Hepatic stellate cell (primary cell): ENCODE data around the gene STRADB.
"Not testable (repeated sequence)": the region's sequence is repeated elsewhere in the genome, so short reads cannot be mapped to it uniquely, and the experiment has no call there.

Experiments used
- DNase-seq: peaks from one replicate; pipeline ENCODE4 v3.0.0; 2011; ENCODE audit warnings: low spot score

The STRADB gene

GRCh38 chr2:201430839-201431238, 20.7 kb upstream of the STRADB start:
- DNase-seq, result no peak

DNA sequence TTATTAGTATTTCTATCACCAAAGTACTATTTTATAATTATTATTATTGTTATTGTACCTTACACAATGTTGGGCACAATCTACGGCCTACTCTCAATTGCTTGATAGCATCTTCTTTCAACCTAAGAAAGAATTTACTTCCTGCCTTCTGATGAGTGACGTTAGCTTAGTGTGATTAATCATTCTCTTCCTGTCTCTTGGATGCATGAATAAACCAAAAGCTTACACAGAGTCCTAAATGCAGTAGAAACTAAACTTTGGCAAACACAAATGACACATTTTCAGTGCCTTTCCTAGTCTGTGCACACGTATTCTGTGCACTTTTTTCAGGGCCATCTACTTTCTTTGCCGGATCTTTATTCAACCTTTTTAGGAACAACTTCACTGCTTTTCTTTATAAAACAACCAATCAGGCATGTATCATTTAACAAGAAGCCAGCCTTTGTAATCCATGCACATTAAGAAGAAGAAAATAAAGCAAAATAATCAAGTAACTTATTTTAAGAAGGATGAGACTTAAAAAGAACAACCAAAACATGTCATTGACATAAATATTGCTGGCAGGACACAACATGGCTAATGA, 19.4 kb upstream of the STRADB start:
- peak; percentile 53 for DNase-seq

- DNase-seq, result peak; percentile 30
Observed at GRCh38 chr2:201432621-201433393, 18.7 kb upstream of the STRADB start.

GRCh38 chr2:201433394-201433995, 18.0 kb upstream of the STRADB start:
- no peak for DNase-seq

GRCh38 chr2:201436141-201436540, 15.4 kb upstream of the STRADB start:
- DNase-seq, result no peak

GRCh38 chr2:201439336-201439922, 12.1 kb upstream of the STRADB start:
- DNase-seq, result not testable (repeated sequence)

DNA sequence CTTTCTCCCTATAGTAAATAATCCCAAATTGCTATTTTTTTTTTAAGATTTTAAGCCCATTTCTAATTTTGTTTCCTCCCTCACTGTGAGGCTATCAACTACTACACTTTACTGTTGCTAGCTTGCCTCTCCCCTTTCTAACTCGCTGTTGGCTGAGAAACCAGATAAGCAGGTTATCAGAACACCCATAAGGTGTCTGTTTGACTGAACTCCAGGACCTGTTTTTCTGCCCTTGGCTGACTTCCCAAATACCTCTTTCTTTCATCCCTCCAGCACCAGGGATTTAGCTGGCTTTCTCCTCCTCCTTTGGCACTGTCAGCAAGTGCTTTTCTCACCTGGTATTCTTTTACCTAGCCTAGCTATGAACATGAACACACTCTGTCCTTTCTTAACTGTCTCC, 11.4 kb upstream of the STRADB start:
- DNase-seq, result no peak

- DNase-seq, result no peak
Observed at GRCh38 chr2:201441409-201441808, 10.1 kb upstream of the STRADB start.

DNA sequence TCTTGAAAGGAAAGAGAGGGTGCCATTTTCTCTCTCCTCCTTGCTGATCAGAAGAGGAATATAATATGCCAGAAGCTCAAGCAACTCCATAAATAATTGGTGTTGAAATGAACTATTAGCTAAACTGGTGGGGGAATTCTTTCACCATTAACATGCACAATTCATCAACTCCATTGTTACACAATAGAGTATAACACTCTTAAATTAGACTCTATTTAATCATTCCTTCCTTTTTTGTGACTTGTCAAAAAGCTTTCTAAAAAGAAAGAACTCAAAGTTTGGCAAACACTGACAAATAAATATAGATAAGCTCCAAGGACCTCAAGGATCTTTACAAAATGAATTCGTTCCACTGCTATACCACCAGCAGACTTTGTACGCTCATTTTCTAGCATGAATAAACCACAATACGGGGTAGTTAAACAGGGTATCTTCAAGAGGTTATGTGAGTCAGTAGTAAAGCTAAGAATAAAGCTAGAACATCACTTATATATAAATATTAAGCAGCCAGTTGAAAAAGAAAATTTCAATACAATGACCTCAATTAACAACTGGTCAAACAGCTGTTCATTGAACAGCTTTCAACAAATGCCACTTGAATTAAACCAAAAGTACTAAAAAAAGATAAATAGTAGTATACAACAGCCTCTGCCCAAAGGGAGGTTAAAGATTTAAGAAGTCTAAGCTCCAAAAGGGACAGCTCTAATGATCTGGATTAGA, 6.6 kb upstream of the STRADB start:
- no peak for DNase-seq

DNA sequence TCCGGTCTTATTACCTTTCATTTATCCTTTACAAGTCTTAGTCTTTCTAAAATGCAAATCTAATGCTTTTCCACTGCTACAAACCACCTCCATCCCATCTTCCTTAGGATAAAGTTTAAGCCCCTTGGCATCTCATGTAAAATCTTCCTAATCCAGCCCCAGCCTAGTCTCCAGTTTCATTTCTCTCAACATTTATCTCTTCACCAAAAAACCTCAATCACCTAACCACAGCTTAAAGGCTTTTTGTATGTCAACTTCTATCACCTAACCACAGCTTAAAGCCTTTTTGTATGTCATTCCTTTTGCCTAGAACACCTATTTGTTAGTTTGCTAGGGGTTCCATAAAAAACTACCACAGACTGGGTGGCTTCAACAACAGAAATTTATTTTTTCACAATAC, 4.5 kb upstream of the STRADB start:
- no peak for DNase-seq

GRCh38 chr2:201448061-201448460, 3.5 kb upstream of the STRADB start:
- DNase-seq, result no peak

DNA sequence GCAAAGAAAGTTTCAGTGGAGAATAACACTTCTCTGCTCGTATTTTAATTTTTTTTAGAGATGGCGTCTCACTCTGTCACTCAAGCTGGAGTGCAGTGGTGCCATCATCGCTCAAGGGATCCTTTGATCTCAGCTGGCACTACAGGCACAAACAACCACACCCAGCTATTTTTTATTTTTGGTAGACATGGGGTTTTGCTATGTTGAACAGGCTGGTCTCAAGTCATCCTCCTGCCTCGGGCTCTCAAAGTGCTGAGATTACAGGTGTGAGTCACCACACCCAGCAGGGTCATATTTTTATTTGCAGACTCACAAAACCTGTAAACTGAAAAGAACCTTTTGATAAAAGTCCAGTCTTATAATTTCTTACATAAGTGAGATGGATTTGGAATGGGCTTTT, 2.8 kb upstream of the STRADB start:
- DNase-seq, result no peak

GRCh38 chr2:201450954-201451291, 617 bp upstream of the STRADB start:
- DNase-seq, result peak; percentile 52

- no peak for DNase-seq
Observed at GRCh38 chr2:201452058-201452921, 750 bp downstream of the STRADB start.

- no peak for DNase-seq
Observed at GRCh38 chr2:201452922-201453643, 1.5 kb downstream of the STRADB start.

DNA sequence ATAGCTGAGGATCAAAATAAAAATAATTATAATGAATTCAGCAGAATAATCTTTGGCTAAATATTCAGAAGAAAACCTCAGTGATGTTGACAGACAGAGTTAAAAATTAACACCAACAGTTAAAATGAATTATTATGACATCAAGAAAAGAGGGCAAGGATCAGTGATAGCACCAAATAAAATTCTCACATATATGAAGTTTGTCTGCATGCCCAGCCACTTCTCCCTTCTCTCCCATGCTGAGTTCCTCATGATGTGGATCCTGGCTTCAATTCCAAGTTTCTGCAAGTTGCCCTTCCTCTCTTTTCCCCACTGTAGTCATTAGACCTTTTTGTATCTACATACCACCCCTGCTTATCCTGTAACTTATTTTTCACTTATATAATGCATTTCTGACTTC, 6.8 kb downstream of the STRADB start:
- no peak for DNase-seq

DNA sequence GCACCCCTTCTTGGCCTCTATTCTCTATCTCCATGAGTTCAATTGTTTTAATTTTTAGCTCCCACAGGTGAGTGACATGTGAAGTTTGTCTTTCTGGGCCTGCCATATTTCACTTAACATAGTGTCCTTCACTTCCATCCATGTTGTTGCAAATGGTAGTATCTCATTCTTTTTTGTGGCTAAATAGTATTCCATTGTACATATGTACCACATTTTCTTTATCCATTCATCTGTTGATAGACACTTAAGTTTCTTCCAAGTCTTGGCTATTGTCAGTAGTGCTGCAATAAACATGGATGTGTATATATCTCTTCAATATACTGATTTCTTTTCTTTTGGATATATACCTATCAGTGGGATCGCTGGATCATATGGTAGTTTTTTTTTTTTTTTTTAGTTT, 9.0 kb downstream of the STRADB start:
- DNase-seq, result no peak

DNA sequence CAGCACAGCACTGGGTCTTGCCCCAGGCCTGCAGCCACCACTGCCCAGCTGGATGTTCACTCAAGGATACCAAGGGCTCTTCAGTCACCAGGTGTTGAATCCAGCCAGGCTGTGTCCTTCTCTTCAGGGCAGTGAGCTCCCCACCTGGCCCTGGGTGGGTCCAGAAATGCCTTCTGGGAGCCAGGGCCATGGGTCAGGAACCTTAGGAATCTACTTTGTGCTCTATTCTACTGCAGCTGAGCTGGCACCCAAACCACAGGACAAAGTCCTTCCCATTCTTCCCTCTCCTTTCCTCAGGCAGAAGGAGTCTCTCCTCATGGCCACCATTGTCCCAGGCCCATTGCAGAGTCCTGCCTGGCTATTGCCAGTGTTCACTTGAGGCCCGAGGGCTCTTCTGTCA, 13.0 kb downstream of the STRADB start:
- DNase-seq, result no peak

DNA sequence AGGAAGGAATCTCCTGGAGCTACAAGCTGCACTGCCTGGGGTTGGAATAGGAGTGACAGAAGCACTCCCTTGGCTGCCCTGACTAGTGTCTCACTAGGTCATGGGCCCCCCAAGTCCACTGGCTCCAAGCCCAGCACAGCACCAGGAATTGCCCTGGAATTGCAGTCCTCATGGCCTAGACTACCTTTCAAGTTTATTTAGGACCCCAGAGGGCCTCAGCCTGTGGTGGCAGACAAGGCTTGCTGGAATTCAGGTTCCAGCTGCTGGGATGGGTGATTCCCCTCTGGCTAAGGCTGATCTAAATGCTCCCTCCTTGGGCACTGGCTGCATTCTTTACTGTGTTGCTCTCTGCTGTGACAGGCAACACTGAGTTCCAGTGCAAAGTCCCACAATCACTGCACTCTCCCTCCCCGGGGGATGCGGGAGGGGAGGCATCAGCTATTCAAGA, 14.0 kb downstream of the STRADB start:
- no peak for DNase-seq

DNA sequence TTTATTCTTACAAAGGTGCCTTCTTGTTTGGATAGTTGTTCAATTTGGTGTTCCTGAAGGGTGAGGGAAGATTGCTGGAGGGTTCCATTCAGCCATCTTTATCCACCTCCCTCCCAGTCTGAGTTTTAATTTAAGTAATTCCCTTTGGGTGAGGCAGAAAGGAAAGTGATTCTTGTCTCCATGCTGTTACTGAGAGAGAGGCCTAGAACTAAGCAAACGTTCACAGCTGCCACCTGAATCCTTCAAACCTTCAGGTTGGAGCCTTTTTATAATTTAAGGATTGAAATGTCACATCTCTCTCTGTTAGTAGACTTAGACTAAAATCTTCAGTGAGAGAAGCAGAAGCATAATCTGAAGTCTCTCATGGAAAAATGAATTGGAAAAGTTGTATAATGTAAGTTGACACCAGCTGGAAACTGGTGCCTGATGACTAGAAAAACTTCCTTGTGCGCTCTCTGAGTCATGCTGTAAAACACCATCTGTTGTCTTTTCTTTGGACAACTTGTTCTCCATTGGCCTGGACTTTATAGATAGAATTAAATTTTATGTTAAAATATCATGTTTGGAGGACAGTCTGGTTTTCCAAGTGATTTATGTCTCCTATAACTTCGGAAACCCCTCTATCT, 14.6 kb downstream of the STRADB start:
- DNase-seq, result peak; percentile 48
